ENCODE measurements around the gene PNPLA1. TPM values are rescaled to one million over a fixed set of nuclear protein-coding genes. Genes with fewer than 3 reads are reported as not detected.

PNPLA1 gene
- total RNA-seq, 2 experiments from 2014 or later, result not detected

GRCh38 chr6:36309900-36310299 lies 40.0 kb downstream of the PNPLA1 start:
- ChIA-PET POLR2A (no interaction called here), CTCF (no interaction called here)

- POLR2A ChIA-PET, result no interaction called here
- CTCF ChIA-PET, result interaction anchor here (0.5 to 1.5 kb wide), 3 partner anchors 11 to 71 kb away, joined by 3 to 4 read pairs (median 3); no protein-coding TSS in a partner anchor
Observed at GRCh38 chr6:36312854-36313648, 43.2 kb downstream of the PNPLA1 start.

- ChIA-PET POLR2A (no interaction called here), CTCF (interaction anchor here (1.5 kb wide), 1 partner anchor 27 kb away, joined by 3 read pairs; no protein-coding TSS in a partner anchor)
Observed at GRCh38 chr6:36313649-36313936, 43.7 kb downstream of the PNPLA1 start.

GRCh38 chr6:36314221-36315014 lies 44.6 kb downstream of the PNPLA1 start:
- POLR2A ChIA-PET, result no interaction called here
- CTCF ChIA-PET, result no interaction called here

- ChIA-PET CTCF (interaction anchor here (1.3 kb wide), 1 partner anchor 13 kb away, joined by 4 read pairs; no protein-coding TSS in a partner anchor), POLR2A (no interaction called here)
Observed at GRCh38 chr6:36315921-36316320, 46.1 kb downstream of the PNPLA1 start.

- ChIA-PET CTCF (interaction anchor here (1.1 kb wide), 1 partner anchor 26 kb away, joined by 3 read pairs; no protein-coding TSS in a partner anchor), POLR2A (no interaction called here)
Observed at GRCh38 chr6:36317623-36318022, 47.8 kb downstream of the PNPLA1 start.

GRCh38 chr6:36318690-36319435 lies 49.0 kb downstream of the PNPLA1 start:
- ChIA-PET CTCF (interaction anchor here (0.6 to 2.9 kb wide), 2 partner anchors 17 to 393 kb away, joined by 4 to 11 read pairs; no protein-coding TSS in a partner anchor), POLR2A (no interaction called here)

- POLR2A ChIA-PET, result interaction anchor here (0.6 kb wide), 1 partner anchor 8 kb away, joined by 9 read pairs; no protein-coding TSS in a partner anchor
- CTCF ChIA-PET, result interaction anchor here (0.6 to 2.9 kb wide), 2 partner anchors 17 to 393 kb away, joined by 4 to 11 read pairs; no protein-coding TSS in a partner anchor
Observed at GRCh38 chr6:36319436-36319762, 49.5 kb downstream of the PNPLA1 start.

GRCh38 chr6:36319821-36320220 lies 50.0 kb downstream of the PNPLA1 start:
- POLR2A ChIA-PET, result interaction anchor here (0.6 kb wide), 1 partner anchor 8 kb away, joined by 9 read pairs; no protein-coding TSS in a partner anchor

GRCh38 chr6:36320475-36320874 lies 50.6 kb downstream of the PNPLA1 start:
- POLR2A ChIA-PET, result no interaction called here
- CTCF ChIA-PET, result interaction anchor here (1.4 to 2.9 kb wide), 2 partner anchors 18 to 20 kb away, joined by 4 to 11 read pairs; no protein-coding TSS in a partner anchor

More at GRCh38 chr6:36319821-36320220, 50.0 kb downstream of the PNPLA1 start:
- CTCF ChIA-PET, result interaction anchor here (1.4 to 2.9 kb wide), 2 partner anchors 18 to 21 kb away, joined by 4 to 11 read pairs; no protein-coding TSS in a partner anchor

GRCh38 chr6:36322591-36322990 lies 52.7 kb downstream of the PNPLA1 start:
- ChIA-PET POLR2A (no interaction called here), CTCF (interaction anchor here (0.9 kb wide), 1 partner anchor 18 kb away, joined by 3 read pairs; no protein-coding TSS in a partner anchor)

- POLR2A ChIA-PET, result interaction anchor here (0.6 kb wide), 2 partner anchors 152 to 191 kb away, joined by 3 to 6 read pairs; no protein-coding TSS in a partner anchor
- CTCF ChIA-PET, result interaction anchor here (0.9 kb wide), 1 partner anchor 18 kb away, joined by 3 read pairs; no protein-coding TSS in a partner anchor
Observed at GRCh38 chr6:36323062-36323461, 53.2 kb downstream of the PNPLA1 start.

GRCh38 chr6:36324191-36324590 lies 54.3 kb downstream of the PNPLA1 start:
- POLR2A ChIA-PET, result no interaction called here
- CTCF ChIA-PET, result no interaction called here

GRCh38 chr6:36324715-36325114 lies 54.9 kb downstream of the PNPLA1 start:
- CTCF ChIA-PET, result interaction anchor here (0.6 kb wide), 1 partner anchor 585 kb away, joined by 3 read pairs; no protein-coding TSS in a partner anchor
- POLR2A ChIA-PET, result no interaction called here

- ChIA-PET CTCF (no interaction called here), POLR2A (no interaction called here)
Observed at GRCh38 chr6:36326356-36326995, 56.6 kb downstream of the PNPLA1 start.

GRCh38 chr6:36327226-36327918 lies 57.5 kb downstream of the PNPLA1 start:
- ChIA-PET POLR2A (interaction anchor here (0.7 kb wide), 1 partner anchor 8 kb away, joined by 9 read pairs; no protein-coding TSS in a partner anchor), CTCF (interaction anchor here (0.7 to 1.9 kb wide), 2 partner anchors 14 to 25 kb away, joined by 3 to 5 read pairs; no protein-coding TSS in a partner anchor)

GRCh38 chr6:36327919-36328236 lies 58.0 kb downstream of the PNPLA1 start:
- ChIA-PET CTCF (interaction anchor here (0.7 to 1.9 kb wide), 2 partner anchors 13 to 26 kb away, joined by 3 to 5 read pairs; no protein-coding TSS in a partner anchor), POLR2A (interaction anchor here (0.7 kb wide), 1 partner anchor 8 kb away, joined by 9 read pairs; no protein-coding TSS in a partner anchor)

- ChIA-PET CTCF (interaction anchor here (1.9 kb wide), 1 partner anchor 12 kb away, joined by 5 read pairs; no protein-coding TSS in a partner anchor), POLR2A (interaction anchor here (1.1 kb wide), 1 partner anchor 151 kb away, joined by 10 read pairs; no protein-coding TSS in a partner anchor)
Observed at GRCh38 chr6:36328600-36328999, 58.7 kb downstream of the PNPLA1 start.

Measured in activated CD8-positive, alpha-beta memory T cell treated with anti-CD3 and anti-CD28 coated beads for 36 hours (primary cell).